Measurements from ENCODE around the gene GPT2.

GPT2 gene, protein sequence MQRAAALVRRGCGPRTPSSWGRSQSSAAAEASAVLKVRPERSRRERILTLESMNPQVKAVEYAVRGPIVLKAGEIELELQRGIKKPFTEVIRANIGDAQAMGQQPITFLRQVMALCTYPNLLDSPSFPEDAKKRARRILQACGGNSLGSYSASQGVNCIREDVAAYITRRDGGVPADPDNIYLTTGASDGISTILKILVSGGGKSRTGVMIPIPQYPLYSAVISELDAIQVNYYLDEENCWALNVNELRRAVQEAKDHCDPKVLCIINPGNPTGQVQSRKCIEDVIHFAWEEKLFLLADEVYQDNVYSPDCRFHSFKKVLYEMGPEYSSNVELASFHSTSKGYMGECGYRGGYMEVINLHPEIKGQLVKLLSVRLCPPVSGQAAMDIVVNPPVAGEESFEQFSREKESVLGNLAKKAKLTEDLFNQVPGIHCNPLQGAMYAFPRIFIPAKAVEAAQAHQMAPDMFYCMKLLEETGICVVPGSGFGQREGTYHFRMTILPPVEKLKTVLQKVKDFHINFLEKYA

DNA sequence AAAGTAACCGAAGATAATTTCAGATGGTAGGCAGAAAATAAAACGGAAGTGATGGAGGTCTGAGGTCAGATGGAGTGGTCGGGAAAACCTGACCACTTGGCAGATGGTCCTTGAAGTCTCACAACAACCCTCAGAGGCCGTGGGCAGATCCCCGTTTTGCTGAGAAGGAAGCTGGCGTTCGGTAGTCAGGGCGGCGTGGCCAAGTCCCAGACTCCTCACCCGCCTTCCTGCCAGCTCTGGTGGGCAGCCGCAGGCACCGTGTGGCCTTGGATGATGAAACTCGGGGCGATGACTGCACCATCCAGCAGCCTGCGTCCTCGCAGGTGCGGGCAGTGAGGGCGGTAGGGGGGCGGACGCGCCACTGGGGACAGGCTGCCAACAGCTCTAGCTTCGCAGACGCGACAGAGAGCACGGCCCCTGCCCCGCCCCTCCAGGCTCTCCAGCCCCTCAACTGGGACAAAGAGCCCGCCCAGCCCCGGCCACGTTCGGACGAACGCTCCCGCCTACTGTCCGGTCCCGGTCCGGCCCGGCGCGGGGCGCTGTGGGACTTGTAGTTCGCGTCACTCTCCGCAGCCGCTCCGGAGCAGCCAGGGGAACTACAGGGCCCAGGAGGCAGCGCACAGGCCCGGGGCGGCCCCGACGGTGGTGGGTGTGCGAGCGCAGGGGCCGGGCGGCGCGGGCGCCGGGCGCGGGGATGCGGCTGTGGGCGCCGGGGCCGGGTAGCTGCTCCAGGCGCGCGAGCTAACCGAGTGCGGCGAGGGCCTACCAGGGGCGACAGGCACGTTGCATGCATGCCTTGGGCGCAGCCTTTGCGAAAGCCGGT, at the start of gene GPT2:
Gene GPT2, plus strand, starts transcription at position 673 of the 823 bp plus-strand sequence. CDS start 354 bp downstream, outside the sequence.
- in situ Hi-C loops (cut with MboI; ENCODE audit: low sequenced_read_pairs) = no loop called here

DNA sequence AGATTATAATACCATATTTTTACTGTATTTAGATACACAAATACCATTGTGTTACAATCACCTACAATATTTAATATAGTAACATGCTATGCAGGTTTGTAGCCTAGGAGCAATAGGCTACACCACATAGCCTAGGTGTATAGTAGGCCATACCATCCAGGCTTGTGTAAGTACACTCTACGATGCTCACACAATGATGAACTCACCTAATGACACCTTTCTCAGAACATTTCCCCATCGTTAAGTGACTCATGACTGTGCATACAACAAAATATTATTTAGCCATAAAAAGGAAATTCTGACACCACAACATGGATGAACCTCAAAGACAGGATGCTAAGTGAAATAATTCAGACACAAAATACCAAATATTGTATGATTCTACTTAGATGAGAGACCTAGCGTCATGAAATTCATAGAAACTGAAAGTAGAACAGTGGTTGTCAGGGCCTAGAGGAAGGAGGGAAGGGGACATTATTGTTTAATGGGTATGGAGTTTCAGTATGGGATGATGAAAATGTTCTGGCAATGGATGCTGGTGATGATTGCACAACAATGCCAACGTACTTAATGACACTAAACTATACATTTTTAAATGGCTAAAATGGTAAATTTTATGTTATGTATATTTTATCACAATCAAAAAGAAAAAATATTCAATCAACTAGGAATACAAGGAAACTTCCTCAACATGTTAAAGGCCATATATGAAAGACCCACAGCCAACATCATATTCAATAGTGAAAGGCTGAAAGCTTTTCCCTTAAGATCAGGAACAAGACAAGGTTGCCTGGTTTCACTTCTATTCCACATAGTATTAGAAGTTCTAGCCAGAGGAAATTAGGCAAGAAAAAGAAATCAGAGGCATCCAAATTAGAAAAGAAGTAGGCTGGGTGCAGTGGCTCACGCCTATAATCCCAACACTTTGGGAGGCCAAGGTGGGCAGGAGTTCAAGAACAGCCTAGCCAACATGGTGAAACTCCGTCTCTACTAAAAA, 47.3 kb upstream of the GPT2 start:
- in situ Hi-C loops (cut with MboI; ENCODE audit: low sequenced_read_pairs) = no loop called here

DNA sequence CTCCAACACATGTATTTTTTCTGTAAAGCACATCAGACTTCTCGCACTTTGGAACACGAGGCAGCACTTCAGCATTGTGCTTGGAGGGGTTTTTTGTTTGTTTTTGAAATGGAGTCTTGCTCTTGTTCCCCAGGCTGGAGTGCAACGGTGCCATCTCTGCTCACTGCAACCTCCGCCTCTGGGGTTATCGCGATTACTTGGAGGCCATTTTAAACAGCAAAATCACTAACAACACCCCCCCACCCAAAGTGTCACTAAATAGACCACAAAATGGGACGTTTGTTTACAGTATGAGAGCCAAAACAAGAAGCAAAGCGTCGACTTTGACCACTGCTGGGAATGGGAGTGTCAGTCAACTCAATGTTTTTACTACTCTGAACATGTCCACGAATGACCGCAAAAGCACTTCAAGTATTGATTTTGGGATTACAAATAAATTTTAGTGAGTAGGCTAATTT, 44.1 kb upstream of the GPT2 start:
- in situ Hi-C loops (cut with MboI; ENCODE audit: low sequenced_read_pairs) = no loop called here

DNA sequence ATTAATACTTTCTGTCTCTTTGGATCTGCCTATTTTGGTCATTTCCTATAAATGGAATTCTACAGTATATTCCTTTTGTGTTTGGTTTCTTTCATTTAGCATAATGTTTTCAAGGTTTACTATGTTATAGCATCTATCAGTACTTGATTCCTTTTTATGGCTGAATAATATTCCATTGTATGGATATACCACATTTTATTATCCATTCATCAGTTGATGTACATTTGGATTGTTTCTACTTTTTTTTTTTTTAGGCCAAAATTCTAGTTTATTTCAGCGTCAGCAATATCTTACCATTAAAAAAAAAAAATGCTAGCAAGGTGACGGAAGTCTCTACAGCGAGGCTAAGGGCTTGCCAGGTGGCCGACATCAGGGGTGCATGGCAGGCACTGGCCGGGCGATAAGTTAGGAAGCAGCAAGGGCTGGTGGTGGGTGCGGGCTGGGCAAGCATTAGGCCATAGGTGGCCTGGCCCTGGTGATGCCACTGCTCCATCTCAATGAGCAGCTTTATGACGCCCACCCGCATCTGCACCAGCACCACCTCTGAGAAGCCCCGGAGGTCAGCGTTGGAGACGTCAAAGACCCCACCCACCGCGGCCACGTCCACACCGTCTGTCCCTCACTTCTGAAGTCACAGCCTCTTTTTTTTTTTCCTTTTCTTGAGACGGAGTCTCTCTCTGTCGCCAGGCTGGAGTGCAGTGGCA, 41.8 kb upstream of the GPT2 start:
- in situ Hi-C loops (cut with MboI; ENCODE audit: low sequenced_read_pairs) = no loop called here

DNA sequence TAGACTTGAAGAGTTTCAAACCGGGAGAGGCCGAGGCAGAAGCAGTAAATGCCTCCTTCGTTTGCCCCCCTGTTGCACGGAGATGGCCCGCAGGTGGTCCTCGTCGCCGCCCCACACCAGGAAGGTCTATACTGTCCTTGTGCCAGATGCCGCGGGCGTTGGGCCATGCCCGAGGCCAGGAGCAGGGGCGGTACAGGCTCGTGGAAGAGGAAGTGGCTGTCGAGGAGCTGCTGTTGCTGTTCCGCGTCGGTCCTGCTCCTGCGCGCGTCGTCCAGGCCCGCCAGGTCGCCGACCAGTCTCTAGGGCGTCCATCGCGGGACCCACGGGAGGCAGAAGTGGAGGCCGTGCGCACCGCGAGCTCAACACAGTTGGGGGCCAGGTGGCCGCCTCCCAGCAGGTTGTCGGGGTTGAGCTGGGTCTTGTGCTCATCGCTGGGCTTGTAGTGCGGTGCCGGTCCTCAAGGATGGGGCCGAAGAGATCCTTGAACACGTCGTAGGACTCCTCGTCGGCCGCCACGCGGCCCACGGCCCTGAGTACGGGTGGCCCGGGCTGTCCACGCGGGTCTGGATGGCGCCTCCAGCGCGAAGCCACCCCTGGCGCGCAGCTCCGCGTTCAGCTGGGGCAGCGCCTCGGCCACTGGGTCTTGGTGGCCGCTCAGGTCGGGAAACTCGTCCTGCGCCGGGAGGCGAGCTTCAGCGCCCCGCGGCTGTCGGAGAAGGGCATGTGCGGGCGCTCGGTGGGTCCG, 40.1 kb upstream of the GPT2 start:
- in situ Hi-C loops (cut with MboI; ENCODE audit: low sequenced_read_pairs) = no loop called here

DNA sequence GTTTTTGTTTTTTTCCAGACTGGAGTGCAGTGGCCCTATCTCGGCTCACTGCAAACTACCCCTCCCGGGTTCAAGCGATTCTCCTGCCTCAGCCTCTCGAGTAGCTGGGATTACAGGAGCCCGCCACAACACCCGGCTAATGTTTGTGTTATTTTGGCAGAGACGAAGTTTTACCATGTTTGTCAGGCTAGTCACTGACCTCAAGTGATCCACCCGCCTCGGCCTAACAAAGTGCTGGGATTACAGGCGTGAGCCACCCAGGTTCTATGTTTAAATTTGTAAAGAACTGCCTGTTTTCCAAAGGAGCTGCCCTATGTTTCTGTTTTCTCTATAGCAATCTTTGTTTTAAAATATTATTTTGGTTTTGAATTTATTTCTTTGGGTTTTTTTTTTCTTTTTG, 39.4 kb upstream of the GPT2 start:
- in situ Hi-C loops (cut with MboI; ENCODE audit: low sequenced_read_pairs) = no loop called here

DNA sequence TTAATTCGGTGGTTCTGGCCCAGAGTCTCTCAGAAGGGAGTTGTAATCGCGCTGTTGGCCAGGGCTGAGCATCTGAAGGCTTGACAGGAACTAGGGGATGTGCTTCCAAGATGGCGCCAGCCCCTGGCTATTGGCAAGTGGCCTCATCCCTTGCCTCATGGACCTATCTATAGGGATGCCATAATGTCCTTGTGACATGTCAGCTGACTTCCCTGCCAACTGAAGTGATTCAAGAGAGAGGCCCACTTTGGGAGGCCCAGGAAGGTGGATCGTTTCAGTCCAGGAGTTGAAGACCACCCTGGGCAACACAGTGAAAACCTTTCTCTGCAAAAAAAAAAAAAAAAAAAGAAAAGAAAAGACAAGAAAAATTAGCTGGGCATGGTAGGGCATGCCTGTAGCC, 38.2 kb upstream of the GPT2 start:
- in situ Hi-C loops (cut with MboI; ENCODE audit: low sequenced_read_pairs) = no loop called here

DNA sequence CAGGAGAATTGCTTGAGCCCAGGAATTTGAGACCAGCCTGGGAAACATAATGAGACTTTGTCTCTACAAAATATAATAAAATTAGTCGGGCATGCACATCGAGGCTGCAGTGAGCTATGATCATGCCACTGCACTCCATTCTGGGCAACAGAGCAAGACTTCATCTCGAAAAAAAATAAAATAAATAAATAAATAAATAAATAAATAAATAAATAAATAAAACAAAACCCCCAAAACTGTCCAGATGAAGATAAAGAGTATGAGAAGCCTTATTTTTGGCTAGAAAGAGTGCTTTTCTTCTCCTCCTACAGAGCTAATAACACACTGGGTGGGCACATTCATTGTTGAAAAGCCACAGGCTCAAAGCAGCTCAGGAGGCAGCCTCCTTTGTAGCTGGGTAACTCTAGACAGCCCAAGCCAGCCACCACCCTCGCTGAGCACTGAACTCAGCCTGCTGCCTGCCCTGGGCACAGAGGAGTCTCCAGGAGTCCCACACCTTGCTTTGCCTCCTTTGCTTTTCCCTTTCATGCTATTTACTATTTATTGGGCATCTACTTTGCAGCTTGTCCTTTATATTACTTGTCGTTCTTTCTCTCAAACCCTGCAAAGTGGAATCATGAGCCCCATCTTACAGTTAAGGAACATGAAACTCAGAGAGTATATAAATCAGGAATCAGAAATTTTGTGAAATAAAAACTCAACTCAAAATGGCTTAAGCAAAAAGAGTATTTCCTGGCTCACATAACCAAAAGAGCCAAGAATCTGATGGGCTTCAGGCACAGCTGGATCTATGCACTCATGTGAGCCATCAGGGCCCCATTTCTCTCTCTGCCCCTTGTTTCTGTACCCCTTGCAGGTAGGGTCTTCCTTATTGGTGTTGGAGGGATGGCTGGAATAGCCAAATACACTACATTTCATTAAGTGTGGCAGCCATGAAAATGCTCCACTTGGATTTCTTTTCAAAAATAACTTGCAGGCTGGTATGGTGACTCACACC, 35.1 kb upstream of the GPT2 start:
- in situ Hi-C loops (cut with MboI; ENCODE audit: low sequenced_read_pairs) = no loop called here

DNA sequence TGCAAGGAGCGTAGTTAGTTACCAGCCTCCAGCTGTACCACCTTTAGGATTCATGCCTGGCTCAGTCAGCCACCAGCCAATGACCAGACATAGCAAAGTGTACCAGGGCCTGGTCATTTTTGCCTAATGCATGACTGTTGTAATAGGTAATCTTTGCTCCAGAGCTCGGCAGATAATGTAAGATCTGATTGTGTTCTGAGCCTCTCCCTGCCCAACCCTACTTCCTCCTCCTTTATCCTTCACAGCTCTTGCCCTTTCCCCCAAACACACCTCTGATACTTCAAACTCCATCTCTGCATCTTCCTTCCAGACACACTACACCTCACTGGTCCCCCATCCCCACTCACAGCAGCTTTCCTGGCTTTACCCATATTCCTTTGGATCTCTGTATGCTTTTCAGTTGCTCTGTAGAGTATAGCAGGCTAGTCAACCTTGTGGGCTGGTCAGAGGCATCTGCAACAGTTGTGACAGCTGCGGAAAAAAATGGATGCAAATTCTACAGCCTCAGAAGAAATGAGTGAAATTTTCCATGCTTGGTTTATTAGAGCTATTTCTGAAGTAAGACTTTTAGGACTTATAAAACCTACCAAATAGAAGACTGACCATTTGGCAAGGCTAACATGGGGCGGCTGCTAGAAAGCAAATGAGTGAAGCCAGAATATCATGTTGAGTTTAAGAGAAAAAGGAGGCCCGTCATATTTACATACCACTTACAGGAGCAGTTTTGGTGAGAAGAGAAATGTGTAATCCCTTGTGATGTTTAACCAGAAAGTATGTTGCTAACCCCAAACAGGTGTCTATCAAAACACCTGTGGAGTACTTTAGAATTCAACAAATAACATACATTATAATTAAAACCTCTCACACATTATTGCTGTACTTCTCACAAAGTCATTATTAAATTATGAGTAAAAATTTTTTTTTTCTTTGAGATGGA, 33.3 kb upstream of the GPT2 start:
- in situ Hi-C loops (cut with MboI; ENCODE audit: low sequenced_read_pairs) = loop anchor here (10.0 kb wide), 1 partner anchor 54 kb away; no protein-coding TSS in a partner anchor

DNA sequence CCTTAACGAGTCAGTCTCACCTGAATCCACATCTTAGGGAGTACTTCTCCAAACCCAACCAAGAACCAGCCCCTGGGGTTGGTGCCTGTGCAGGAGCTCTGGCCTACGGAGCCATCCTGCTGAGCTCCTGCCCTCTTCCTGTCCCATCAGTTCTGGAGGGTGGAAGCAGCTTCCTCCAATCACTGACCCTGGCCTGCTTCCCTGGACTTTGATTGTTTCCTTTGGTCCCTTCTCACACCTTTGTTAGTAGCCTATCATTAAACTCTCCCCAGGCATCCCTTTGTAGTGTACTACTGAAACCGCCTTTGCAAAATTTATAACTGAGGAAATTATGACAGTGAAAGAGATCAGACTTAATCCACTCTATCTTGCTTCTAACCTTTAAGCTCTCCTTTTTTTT, 32.0 kb upstream of the GPT2 start:
- in situ Hi-C loops (cut with MboI; ENCODE audit: low sequenced_read_pairs) = loop anchor here (10.0 kb wide), 1 partner anchor 53 kb away; no protein-coding TSS in a partner anchor

DNA sequence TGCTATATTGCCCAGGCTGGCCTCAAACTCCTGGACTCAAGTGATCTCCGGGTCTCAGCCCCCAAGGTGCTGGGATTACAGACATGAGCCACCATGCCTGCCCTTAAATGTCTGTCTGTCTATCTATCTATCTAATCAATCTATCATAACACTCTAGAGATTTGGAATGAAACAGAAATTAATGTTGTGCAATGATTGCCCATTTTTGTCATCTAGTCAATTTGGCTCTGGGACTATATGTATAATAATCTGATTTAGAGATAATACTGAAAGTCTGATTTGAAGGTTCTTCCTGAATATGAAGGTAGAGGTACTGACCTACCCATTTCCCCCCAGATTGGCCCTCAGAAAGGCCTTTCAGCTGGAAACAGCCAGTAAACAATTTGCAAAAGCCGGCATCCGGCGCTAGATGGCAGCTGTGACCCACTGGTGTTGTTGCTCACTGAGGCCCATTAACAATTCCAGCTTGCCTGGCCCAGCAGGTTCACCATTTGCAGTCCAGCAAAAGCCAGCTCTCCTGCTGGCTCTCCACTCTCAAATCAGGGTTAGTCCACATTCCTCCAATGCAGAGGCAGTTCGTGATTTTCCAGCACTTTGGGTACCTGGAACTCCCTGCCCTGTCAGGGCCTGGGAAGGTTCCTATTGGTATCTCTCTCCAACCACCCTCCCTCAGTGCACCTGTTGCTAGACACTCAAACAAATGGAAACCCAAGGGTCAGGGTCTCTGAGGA, 30.3 kb upstream of the GPT2 start:
- in situ Hi-C loops (cut with MboI; ENCODE audit: low sequenced_read_pairs) = loop anchor here (10.0 kb wide), 1 partner anchor 51 kb away; no protein-coding TSS in a partner anchor

DNA sequence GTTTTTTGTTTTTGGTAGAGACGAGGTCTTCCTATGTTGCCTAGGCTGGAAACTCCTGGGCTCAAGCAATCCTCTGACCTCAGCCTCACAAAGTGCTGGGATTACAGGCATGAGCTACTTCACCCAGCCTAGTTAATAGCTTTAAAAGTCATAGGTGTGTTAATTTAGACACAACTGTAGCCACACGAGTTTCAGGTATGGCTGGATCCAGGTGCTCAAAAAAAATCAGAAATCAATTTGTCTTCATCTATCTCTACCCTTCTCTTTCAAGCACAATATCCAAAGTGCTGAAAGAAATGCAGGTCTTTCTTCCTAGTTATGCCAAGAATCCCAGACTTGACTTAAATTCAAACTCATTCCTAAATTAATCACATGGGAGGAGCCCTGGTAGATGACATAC, 29.3 kb upstream of the GPT2 start:
- in situ Hi-C loops (cut with MboI; ENCODE audit: low sequenced_read_pairs) = loop anchor here (10.0 kb wide), 1 partner anchor 50 kb away; no protein-coding TSS in a partner anchor

DNA sequence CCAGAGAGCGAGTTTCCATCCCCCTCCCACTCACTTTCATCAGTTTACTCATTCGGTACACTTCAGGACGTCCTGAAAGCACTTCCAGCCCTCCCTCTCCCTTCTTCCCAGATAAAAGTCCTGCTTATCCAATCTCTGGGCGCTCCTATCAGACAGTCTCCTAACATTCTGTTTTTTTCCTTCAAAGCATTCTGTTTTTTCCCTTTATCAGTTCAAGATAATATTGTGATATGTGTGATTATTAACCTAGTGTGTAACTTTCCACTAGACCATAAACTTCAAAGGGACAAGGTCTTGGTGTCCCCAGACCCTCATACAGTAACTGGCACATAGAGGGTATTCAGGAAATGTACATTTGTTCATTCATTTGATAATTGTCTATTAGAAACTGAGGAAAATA, 28.8 kb upstream of the GPT2 start:
- in situ Hi-C loops (cut with MboI; ENCODE audit: low sequenced_read_pairs) = loop anchor here (10.0 kb wide), 1 partner anchor 49 kb away; no protein-coding TSS in a partner anchor

DNA sequence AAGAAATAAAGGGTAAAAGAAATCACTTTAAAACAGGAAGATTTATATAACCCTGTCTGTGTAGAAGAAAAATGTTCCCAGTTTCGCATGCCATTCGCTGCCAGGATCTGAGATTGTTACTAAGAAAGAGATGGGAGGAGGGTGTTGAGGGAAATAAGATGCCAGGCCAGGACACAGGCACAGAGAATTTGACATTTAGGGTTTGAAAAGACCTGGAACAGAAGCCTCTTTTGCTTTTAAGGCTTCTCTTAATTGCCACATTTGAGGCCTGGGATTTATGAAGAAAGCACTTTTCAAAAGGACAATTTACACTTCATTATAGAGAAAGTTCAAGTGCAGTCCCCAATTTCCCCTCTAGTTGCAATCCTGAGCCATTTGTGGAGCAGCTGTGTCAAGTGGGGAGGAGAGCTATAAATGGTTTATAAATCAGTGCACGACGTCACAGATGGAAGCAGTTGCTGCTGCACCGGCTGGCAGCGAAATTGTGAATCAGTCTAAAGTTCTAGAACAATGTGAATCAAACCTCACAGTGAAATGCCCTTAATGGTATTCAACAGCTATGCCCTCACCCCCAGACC, 26.7 kb upstream of the GPT2 start:
- in situ Hi-C loops (cut with MboI; ENCODE audit: low sequenced_read_pairs) = loop anchor here (10.0 kb wide), 1 partner anchor 47 kb away; no protein-coding TSS in a partner anchor

DNA sequence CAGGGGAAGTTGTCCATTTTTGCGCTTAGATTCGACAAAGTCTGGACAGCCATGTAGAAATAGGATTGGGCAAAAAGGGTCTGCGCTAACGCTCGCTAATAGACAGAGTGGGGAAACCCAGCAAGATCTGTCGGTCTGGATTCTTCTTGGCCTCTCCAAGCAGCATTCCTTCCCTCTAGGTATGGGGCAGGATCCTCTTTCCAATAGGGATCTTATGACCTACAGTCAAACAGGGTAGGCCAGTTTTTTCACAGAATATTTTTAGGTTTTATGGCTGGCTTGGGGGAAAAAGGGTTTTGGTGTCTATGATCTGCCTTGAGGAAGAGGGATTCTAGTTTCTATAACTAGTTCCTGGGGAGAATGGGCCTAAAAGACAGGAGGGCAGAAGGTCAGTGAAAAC, 26.0 kb upstream of the GPT2 start:
- in situ Hi-C loops (cut with MboI; ENCODE audit: low sequenced_read_pairs) = loop anchor here (10.0 kb wide), 1 partner anchor 47 kb away; no protein-coding TSS in a partner anchor
